HepG2 (cell line): ENCODE data around the gene AP4M1. TPM values are rescaled to one million over a fixed set of nuclear protein-coding genes. Genes with fewer than 3 reads are reported as not detected.

Experiments
- ARID5B ChIP-seq: IDR thresholded peaks from 2 replicates; pipeline ENCODE4 v1.4.0; 2020; ENCODE audit warnings: mild to moderate bottlenecking, missing genetic modification reagents
- CC2D1A ChIP-seq: sonication (generic); formaldehyde crosslinking; IDR thresholded peaks from 2 replicates; pipeline ENCODE4 v1.8.1; 2023; ENCODE audit warnings: mild to moderate bottlenecking, missing genetic modification reagents
- ETV5 ChIP-seq: IDR thresholded peaks from 2 replicates; pipeline ENCODE4 v1.6.1; 2018; ENCODE audit warnings: missing biosample characterization, missing genetic modification reagents, inconsistent platforms, borderline replicate concordance
- GPN1 ChIP-seq: sonication (generic); formaldehyde crosslinking; IDR thresholded peaks from 2 replicates; pipeline ENCODE4 v1.5.1; 2020; ENCODE audit warnings: missing genetic modification reagents, borderline replicate concordance
- KDM4B ChIP-seq: sonication (generic); formaldehyde crosslinking; IDR thresholded peaks from 2 replicates; pipeline ENCODE4 v1.4.0; 2020; ENCODE audit warnings: missing genetic modification reagents
- MLLT10 ChIP-seq: sonication (generic); formaldehyde crosslinking; IDR thresholded peaks from 2 replicates; pipeline ENCODE4 v1.4.0; 2020; ENCODE audit warnings: missing genetic modification reagents
- NBN ChIP-seq: fragments of 450-650 bp; conservative IDR thresholded peaks from 2 replicates; pipeline ENCODE4 v1.6.1; 2017
- PAWR ChIP-seq: sonication (generic); formaldehyde crosslinking; IDR thresholded peaks from 2 replicates; pipeline ENCODE4 v1.4.0; 2020; ENCODE audit warnings: missing genetic modification reagents, mild to moderate bottlenecking, borderline replicate concordance
- PRMT3 ChIP-seq: sonication (generic); formaldehyde crosslinking; IDR thresholded peaks from 2 replicates; pipeline ENCODE4 v1.8.1; 2022; ENCODE audit warnings: low read depth, mild to moderate bottlenecking, moderate library complexity, missing genetic modification reagents, borderline replicate concordance
- RFX3 ChIP-seq: IDR thresholded peaks from 2 replicates; pipeline ENCODE4 v1.6.1; 2016; ENCODE audit warnings: missing biosample characterization, missing genetic modification reagents
- SAFB2 ChIP-seq: sonication (generic); formaldehyde crosslinking; IDR thresholded peaks from 2 replicates; pipeline ENCODE4 v1.5.1; 2020; ENCODE audit warnings: missing genetic modification reagents, low read depth, mild to moderate bottlenecking, borderline replicate concordance
- SMAD1 ChIP-seq: sonication (generic); formaldehyde crosslinking; IDR thresholded peaks from 2 replicates; pipeline ENCODE4 v1.4.0; 2020; ENCODE audit warnings: missing genetic modification reagents, low read depth, mild to moderate bottlenecking, borderline replicate concordance
- SMYD3 ChIP-seq: sonication (generic); formaldehyde crosslinking; IDR thresholded peaks from 2 replicates; pipeline ENCODE4 v1.8.1; 2023; ENCODE audit warnings: mild to moderate bottlenecking, missing genetic modification reagents
- ZBTB7B ChIP-seq: sonication (generic); formaldehyde crosslinking; IDR thresholded peaks from 2 replicates; pipeline ENCODE4 v1.4.0; 2020; ENCODE audit warnings: missing genetic modification reagents
- ZNF281 ChIP-seq: sonication (generic); formaldehyde crosslinking; IDR thresholded peaks from 2 replicates; pipeline ENCODE4 v1.4.0; 2020; ENCODE audit warnings: missing genetic modification reagents, borderline replicate concordance
- ZNF333 ChIP-seq: sonication (generic); formaldehyde crosslinking; IDR thresholded peaks from 2 replicates; pipeline ENCODE4 v1.4.0; 2020; ENCODE audit warnings: mild to moderate bottlenecking, missing genetic modification reagents, borderline replicate concordance
- ZNF383 ChIP-seq: sonication (generic); formaldehyde crosslinking; IDR thresholded peaks from 2 replicates; pipeline ENCODE4 v1.4.0; 2020; ENCODE audit warnings: missing genetic modification reagents, mild to moderate bottlenecking, borderline replicate concordance
- ZNF543 ChIP-seq: sonication (generic); formaldehyde crosslinking; IDR thresholded peaks from 2 replicates; pipeline ENCODE4 v1.4.0; 2020; ENCODE audit warnings: mild to moderate bottlenecking, missing genetic modification reagents
- ZNF720 ChIP-seq: sonication (generic); formaldehyde crosslinking; IDR thresholded peaks from 2 replicates; pipeline ENCODE4 v1.4.0; 2020; ENCODE audit warnings: missing genetic modification reagents
- ZNF841 ChIP-seq: sonication (generic); formaldehyde crosslinking; IDR thresholded peaks from 2 replicates; pipeline ENCODE4 v1.8.1; 2023; ENCODE audit warnings: missing genetic modification reagents, borderline replicate concordance
- polyA plus RNA-seq, 8 experiments: library from polyadenylated mRNA; depleted of rRNA in 3 of 8; stranded (reverse) in 7 of 8; unstranded in 1 of 8; fragments of >200 nt; fragmentation: Illumina TruSeq in 4 of 8; extraction: Trizol in 4 of 8; gene quantifications; 2 replicates each; pipeline versions ENCODE4 v1.2.1 to v1.2.3, GENCODE V29; 2011 to 2016; ENCODE audit warnings: low read depth in 4 of 8, missing spikeins in 1 of 8, mixed read lengths in 1 of 8; ENCODE audit not compliant: insufficient read depth in 1 of 8
- total RNA-seq, 5 experiments: library from RNA; depleted of rRNA; stranded (reverse); fragments of >200 nt; fragmentation: Illumina TruSeq; extraction: Trizol; gene quantifications; 2 replicates each; pipeline ENCODE4 v1.2.3, GENCODE V29; 2016; ENCODE audit warnings: low read depth in 1 of 5
- TF ChIP-seq, protein P1 (sequence below): sonication (generic); formaldehyde crosslinking; conservative IDR thresholded peaks from 2 replicates; pipeline ENCODE4 v1.4.0; 2020; ENCODE audit warnings: missing genetic modification reagents

Gene AP4M1
- total and polyA plus RNA-seq, 2 of the 13 experiments (the other 11 are each of a cell fraction or from before 2014, with no cell fraction given): 6.3 to 9.7 TPM

DNA sequence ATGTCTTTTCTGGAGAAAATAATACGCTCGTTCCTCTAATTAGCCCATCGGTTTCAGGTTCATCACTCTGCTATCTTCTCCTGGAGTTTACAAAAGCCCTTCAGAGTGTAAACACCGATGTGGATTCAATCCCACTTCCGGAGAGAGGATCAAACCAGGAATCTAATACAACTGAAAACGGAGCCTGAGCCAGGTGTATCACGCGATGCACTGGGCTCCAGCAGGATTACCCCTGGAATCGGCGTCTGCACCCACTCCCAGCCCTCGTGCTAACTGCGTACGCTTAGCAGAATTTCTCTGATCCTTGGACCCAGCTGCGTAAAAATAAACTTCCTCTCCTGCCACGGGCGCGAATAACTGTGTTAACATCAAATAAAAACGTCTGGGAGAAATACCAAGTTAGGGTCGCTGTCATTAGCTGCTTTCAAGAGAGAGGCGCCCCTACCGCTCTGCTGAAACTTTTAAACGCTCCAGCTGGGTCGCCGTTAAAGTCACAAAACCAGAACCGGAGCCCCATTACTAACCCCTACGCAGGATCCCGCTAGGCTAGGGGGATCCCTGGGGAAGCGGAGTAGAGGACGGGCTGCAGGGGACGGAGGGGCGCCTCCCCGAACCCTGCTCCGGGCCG, 20.4 kb upstream of the AP4M1 start (continued):
- TF ChIP-seq, protein P1, sequence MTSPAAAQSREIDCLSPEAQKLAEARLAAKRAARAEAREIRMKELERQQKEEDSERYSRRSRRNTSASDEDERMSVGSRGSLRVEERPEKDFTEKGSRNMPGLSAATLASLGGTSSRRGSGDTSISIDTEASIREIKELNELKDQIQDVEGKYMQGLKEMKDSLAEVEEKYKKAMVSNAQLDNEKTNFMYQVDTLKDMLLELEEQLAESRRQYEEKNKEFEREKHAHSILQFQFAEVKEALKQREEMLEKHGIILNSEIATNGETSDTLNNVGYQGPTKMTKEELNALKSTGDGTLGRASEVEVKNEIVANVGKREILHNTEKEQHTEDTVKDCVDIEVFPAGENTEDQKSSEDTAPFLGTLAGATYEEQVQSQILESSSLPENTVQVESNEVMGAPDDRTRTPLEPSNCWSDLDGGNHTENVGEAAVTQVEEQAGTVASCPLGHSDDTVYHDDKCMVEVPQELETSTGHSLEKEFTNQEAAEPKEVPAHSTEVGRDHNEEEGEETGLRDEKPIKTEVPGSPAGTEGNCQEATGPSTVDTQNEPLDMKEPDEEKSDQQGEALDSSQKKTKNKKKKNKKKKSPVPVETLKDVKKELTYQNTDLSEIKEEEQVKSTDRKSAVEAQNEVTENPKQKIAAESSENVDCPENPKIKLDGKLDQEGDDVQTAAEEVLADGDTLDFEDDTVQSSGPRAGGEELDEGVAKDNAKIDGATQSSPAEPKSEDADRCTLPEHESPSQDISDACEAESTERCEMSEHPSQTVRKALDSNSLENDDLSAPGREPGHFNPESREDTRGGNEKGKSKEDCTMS: no peak
- TF ChIP-seq MLLT10 (CRISPR knock-in tag) (no peak; the same call in 1 of the 2 replicates), ARID5B (CRISPR knock-in tag) (no peak), ZNF720 (CRISPR knock-in tag) (no peak), PAWR (CRISPR knock-in tag) (no peak), SMYD3 (no peak), ZNF383 (CRISPR knock-in tag) (no peak), NBN (no peak), CC2D1A (CRISPR knock-in tag) (no peak), KDM4B (CRISPR knock-in tag) (no peak), SMAD1 (CRISPR knock-in tag) (no peak), ZNF841 (CRISPR knock-in tag) (no peak), ZNF281 (CRISPR knock-in tag) (no peak), ZNF333 (CRISPR knock-in tag) (no peak), ZNF543 (CRISPR knock-in tag) (0 out of 2 replicates have a peak, but pooled peaks have one; percentile 82), GPN1 (CRISPR knock-in tag) (no peak), RFX3 (CRISPR knock-in tag) (no peak), ETV5 (CRISPR knock-in tag) (peak; percentile 77; the same call in 1 of the 2 replicates), ZBTB7B (CRISPR knock-in tag) (no peak), PRMT3 (CRISPR knock-in tag) (no peak), SAFB2 (CRISPR knock-in tag) (no peak)
